Measurements from ENCODE around the gene TK2. TPM values are rescaled to one million over a fixed set of nuclear protein-coding genes. Genes with fewer than 3 reads are reported as not detected.

TK2 gene
- total RNA-seq, 1 donor from 2014 or later: 25.2 TPM

DNA sequence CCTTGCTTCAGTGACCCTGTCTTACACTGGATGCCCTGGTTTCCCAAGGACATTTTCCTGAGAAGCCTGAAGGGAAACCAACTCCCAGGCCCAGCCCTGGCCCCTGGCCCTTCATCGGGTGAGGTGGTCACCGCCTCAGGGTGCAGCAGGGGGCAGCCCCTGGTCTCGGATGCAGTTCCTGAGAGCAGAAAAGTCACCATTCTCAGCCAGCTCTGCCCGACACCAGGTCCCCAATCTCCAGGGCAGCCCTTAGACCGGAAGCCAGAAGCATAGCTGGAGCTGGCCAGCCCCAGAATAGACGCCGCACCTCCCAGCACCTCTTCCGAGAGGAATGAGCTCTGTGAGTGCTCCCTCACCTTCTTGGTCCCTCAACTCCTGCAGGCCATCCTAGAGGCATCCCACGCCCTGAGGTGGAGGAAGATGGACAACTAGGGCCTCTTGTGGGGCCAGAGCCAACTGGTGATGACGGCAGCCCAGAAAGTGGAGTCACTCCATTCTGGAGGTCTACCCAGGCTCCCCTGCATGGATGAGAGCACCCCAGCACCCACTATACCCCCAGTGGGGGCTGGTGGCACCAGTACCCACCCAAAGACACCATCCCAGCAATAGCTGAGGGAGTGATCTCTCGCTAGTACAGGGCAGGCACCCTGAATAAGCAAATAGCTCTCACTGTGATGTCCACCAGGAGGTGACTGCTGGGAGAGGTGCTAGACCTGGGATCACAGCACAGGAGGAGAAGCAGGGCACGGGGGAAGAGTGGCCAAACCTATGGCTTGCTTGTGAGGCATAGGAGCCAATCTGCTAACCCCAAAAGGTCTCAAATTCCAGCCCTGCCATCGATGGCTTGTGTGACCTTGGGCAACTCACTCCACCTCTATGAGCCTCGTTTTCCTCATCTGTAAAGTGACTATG lies 56.2 kb downstream of the TK2 start:
- Histone ChIP-seq H3K27me3 (ENCODE audit: control insufficient read depth, insufficient read depth, low read length) (no peaks in the 10 kb centered on the region), H3K4me3 (ENCODE audit: low read depth, low read length) (no peak overlapping the region), H3K36me3 (ENCODE audit: control insufficient read depth, insufficient read depth, low read length) (no peaks in the 10 kb centered on the region)
- no peak for DNase-seq (ENCODE audit: low read depth)
- no peak for TF ChIP-seq CTCF (IDR thresholded peaks at IDR 0.05; ENCODE audit: insufficient read depth, low read length, poor library complexity, severe bottlenecking)

DNA sequence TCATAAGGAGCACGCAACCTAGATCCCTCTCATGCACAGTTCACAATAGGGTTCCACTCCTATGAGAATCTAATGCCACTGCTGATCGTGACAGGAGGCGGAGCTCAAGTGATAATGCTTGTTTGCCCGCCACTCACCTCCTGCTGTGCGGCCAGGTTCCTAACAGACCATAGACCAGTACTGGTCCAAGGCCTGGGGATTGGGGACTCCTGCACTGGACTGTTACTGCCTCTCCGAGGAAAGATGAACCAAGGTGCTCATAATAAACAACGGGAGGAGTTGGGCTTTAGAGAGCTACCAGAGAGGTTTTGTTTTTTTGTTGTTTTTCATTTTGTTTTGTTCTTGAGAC lies 58.2 kb downstream of the TK2 start:
- Histone ChIP-seq H3K4me3 (ENCODE audit: low read depth, low read length) (no peak overlapping the region), H3K36me3 (ENCODE audit: control insufficient read depth, insufficient read depth, low read length) (no peaks in the 10 kb centered on the region)
- TF ChIP-seq CTCF (IDR thresholded peaks at IDR 0.05; ENCODE audit: insufficient read depth, low read length, poor library complexity, severe bottlenecking): no peak

DNA sequence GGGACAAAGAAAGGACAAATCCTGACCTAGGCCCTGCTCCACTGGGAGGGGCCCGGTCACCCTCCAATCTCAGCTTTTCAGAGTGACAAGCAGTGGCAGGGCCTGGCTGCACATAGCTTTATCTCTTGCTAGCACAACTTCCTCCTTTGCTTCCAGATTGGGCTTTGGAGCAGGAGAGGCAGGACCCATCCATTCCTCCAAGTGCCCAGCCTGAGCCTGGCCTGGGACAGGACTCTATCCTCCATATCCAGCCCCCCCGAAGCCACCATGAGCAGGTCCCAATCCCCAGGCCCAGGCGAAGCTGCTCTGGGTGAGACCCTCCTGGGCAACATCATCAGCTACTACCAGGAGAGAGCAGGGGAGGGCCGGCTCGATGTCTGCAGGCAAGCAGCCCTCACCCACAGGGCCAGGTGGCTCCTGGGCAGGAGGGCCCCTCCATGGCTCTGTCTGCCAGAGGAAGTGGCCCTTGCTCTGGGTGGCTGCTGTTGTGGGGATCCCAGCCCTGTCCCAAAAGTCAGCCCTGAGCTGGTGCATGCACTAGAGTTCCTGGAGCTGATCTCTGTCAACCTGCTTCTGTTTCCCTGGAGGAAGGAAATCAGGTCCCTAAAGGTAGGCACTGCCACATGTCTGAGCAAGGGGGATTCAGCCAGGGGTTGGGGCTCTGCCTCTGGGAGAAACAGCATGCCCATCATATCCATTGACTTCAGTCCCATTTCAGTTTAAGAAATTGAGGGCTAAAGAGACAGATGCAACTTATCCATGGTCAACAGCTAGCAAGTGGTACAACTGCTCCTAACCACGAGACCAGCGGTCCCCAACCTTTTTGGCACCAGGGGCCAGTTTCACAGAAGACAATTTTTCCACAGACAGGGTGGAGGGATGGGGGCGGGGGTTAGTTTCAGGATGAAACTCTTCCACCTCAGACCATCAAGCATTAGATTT lies 58.9 kb downstream of the TK2 start:
- H3K36me3 ChIP-seq (ENCODE audit: control insufficient read depth, insufficient read depth, low read length): no peaks in the 10 kb centered on the region
- TF ChIP-seq CTCF (IDR thresholded peaks at IDR 0.05; ENCODE audit: insufficient read depth, low read length, poor library complexity, severe bottlenecking): no peak
- H3K27me3 ChIP-seq (ENCODE audit: control insufficient read depth, insufficient read depth, low read length): no peaks in the 10 kb centered on the region
- H3K4me3 ChIP-seq (ENCODE audit: low read depth, low read length): no peak overlapping the region
- DNase-seq (ENCODE audit: low read depth): no peak

More for the DNA sequence above, 58.2 kb downstream of the TK2 start:
- H3K27me3 ChIP-seq (ENCODE audit: control insufficient read depth, insufficient read depth, low read length): no peaks in the 10 kb centered on the region
- no peak for DNase-seq (ENCODE audit: low read depth)

DNA sequence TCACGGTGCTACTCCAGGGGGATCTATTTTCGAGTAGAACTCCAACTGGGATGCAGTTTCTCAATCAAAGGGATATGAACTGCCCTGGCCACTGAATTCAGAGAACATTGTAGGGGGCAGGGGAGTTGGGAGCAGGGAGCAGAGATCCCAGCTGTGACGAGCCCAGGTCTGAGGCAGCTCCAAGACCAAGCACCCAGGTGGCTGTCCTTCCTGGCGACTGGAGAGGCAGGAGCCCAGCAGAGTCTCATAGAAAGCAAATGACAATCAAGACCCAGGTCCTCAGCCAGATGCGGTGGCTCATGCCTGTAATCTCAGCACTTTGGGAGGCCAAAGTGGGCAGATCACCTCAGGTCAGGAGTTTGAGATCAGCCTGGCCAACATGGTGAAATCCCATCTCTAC lies 60.1 kb downstream of the TK2 start:
- Histone ChIP-seq H3K27me3 (ENCODE audit: control insufficient read depth, insufficient read depth, low read length) (no peaks in the 10 kb centered on the region), H3K4me3 (ENCODE audit: low read depth, low read length) (no peak overlapping the region)
- no peak for TF ChIP-seq CTCF (IDR thresholded peaks at IDR 0.05; ENCODE audit: insufficient read depth, low read length, poor library complexity, severe bottlenecking)

DNA sequence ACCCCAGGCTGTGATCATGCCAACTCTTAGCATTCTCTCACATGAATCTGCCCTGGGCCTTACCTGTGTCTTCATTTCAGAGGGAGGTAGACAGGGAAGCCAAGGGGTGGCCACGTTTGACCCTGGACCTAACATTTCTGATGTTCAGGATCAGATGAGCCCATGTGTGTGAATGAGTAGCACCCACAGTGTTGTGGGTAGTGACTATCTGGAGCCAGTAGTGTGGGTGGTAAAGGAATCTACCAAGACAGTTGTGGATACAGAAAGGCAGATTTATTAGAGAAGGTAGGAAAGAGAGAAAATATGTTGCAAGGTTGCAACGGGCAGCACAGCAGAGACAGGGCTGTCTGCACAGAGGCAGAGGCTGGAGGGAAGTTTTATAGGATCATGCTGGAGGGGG lies 60.5 kb downstream of the TK2 start:
- Histone ChIP-seq H3K36me3 (ENCODE audit: control insufficient read depth, insufficient read depth, low read length) (no peaks in the 10 kb centered on the region), H3K4me3 (ENCODE audit: low read depth, low read length) (no peak overlapping the region), H3K27me3 (ENCODE audit: control insufficient read depth, insufficient read depth, low read length) (no peaks in the 10 kb centered on the region)
- no peak for DNase-seq (ENCODE audit: low read depth)
- no peak for TF ChIP-seq CTCF (IDR thresholded peaks at IDR 0.05; ENCODE audit: insufficient read depth, low read length, poor library complexity, severe bottlenecking)

More for the DNA sequence above, 60.1 kb downstream of the TK2 start:
- DNase-seq (ENCODE audit: low read depth): no peak
- H3K36me3 ChIP-seq (ENCODE audit: control insufficient read depth, insufficient read depth, low read length): no peaks in the 10 kb centered on the region

Data from kidney epithelial cell (primary cell).